Measurements from ENCODE around the gene FAM184A. TPM values are rescaled to one million over a fixed set of nuclear protein-coding genes. Genes with fewer than 3 reads are reported as not detected.

FAM184A gene
- total RNA-seq, 3 donors from 2014 or later: 7.0 to 12.8 (median 7.5) TPM

- Histone ChIP-seq H3K27ac (no peak overlapping the region), H3K27me3 (no peaks in the 10 kb centered on the region), H3K9me3 (no peaks in the 10 kb centered on the region), H3K36me3 (no peaks in the 10 kb centered on the region), H3K4me3 (no peak overlapping the region), H3K4me1 (no peaks in the 10 kb centered on the region)
- intact Hi-C loops (cut with DNase I; ENCODE audit: low total_unique reads): no loop called here
- TF ChIP-seq POLR2A (IDR thresholded peaks at IDR 0.05) (no peak), POLR2AphosphoS5 (IDR thresholded peaks at IDR 0.05) (no peak)
- TF ChIP-seq, protein P1, sequence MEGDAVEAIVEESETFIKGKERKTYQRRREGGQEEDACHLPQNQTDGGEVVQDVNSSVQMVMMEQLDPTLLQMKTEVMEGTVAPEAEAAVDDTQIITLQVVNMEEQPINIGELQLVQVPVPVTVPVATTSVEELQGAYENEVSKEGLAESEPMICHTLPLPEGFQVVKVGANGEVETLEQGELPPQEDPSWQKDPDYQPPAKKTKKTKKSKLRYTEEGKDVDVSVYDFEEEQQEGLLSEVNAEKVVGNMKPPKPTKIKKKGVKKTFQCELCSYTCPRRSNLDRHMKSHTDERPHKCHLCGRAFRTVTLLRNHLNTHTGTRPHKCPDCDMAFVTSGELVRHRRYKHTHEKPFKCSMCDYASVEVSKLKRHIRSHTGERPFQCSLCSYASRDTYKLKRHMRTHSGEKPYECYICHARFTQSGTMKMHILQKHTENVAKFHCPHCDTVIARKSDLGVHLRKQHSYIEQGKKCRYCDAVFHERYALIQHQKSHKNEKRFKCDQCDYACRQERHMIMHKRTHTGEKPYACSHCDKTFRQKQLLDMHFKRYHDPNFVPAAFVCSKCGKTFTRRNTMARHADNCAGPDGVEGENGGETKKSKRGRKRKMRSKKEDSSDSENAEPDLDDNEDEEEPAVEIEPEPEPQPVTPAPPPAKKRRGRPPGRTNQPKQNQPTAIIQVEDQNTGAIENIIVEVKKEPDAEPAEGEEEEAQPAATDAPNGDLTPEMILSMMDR (IDR thresholded peaks at IDR 0.05): no peak
- DNase-seq (ENCODE audit: low spot score in 2 of 2): no peak
These were observed 157.4 kb downstream of the FAM184A start for GRCh38 chr6:118921084-118921483.

GRCh38 chr6:118918329-118918725, 160.1 kb downstream of the FAM184A start:
- H3K27ac ChIP-seq: no peak overlapping the region
- no peak for DNase-seq (ENCODE audit: low spot score in 2 of 2)
- TF ChIP-seq POLR2A (IDR thresholded peaks at IDR 0.05): no peak
- TF ChIP-seq POLR2AphosphoS5 (IDR thresholded peaks at IDR 0.05): no peak
- TF ChIP-seq, protein P1 (IDR thresholded peaks at IDR 0.05): no peak
- H3K4me3 ChIP-seq: no peak overlapping the region
- no peaks in the 10 kb centered on the region for H3K36me3 ChIP-seq
- no peaks in the 10 kb centered on the region for H3K27me3 ChIP-seq
- H3K4me1 ChIP-seq: no peaks in the 10 kb centered on the region
- H3K9me3 ChIP-seq: no peaks in the 10 kb centered on the region
- intact Hi-C loops (cut with DNase I; ENCODE audit: low total_unique reads): no loop called here

GRCh38 chr6:118917546-118918328, 160.7 kb downstream of the FAM184A start:
- Histone ChIP-seq H3K36me3 (no peaks in the 10 kb centered on the region), H3K27me3 (no peaks in the 10 kb centered on the region), H3K9me3 (no peaks in the 10 kb centered on the region), H3K27ac (no peak overlapping the region), H3K4me3 (no peak overlapping the region), H3K4me1 (no peaks in the 10 kb centered on the region)
- intact Hi-C loops (cut with DNase I; ENCODE audit: low total_unique reads): no loop called here
- TF ChIP-seq, protein P1 (IDR thresholded peaks at IDR 0.05): no peak
- TF ChIP-seq POLR2AphosphoS5 (IDR thresholded peaks at IDR 0.05): no peak
- TF ChIP-seq POLR2A (IDR thresholded peaks at IDR 0.05): no peak
- DNase-seq (ENCODE audit: low spot score in 2 of 2): no peak

GRCh38 chr6:118914598-118914997, 163.9 kb downstream of the FAM184A start:
- Histone ChIP-seq H3K4me3 (no peak overlapping the region), H3K27me3 (no peaks in the 10 kb centered on the region), H3K36me3 (no peaks in the 10 kb centered on the region), H3K4me1 (no peaks in the 10 kb centered on the region), H3K9me3 (no peaks in the 10 kb centered on the region), H3K27ac (no peak overlapping the region)
- intact Hi-C loops (cut with DNase I; ENCODE audit: low total_unique reads): no loop called here
- TF ChIP-seq POLR2AphosphoS5 (IDR thresholded peaks at IDR 0.05) (no peak), POLR2A (IDR thresholded peaks at IDR 0.05) (no peak)
- TF ChIP-seq, protein P1 (IDR thresholded peaks at IDR 0.05): no peak
- DNase-seq (ENCODE audit: low spot score in 2 of 2): no peak

DNA sequence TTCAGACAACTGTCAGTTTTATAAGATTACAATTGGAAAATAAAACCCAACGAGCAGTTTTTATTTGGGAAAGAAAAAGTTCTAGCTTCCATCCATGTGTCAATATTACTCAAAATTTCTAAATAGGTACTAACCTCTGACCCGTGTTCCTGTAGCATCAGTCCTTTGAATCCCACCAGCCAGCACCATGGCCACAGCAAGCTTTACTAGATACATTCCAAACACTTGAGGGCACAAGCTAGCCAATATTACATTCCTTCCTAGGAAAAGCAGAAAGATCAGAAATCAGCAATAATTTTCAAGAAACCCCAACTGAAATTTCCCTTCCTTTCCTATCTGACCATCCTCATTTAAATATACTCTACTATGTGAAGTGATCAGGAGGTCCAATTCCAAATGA, 165.3 kb downstream of the FAM184A start:
- Histone ChIP-seq H3K4me3 (no peak overlapping the region), H3K27me3 (no peaks in the 10 kb centered on the region), H3K4me1 (no peaks in the 10 kb centered on the region), H3K27ac (no peak overlapping the region), H3K9me3 (no peaks in the 10 kb centered on the region), H3K36me3 (peaks cover 6% of the 10 kb centered on the region)
- intact Hi-C loops (cut with DNase I; ENCODE audit: low total_unique reads): no loop called here
- TF ChIP-seq POLR2A (IDR thresholded peaks at IDR 0.05) (no peak), POLR2AphosphoS5 (IDR thresholded peaks at IDR 0.05) (no peak)
- TF ChIP-seq, protein P1 (IDR thresholded peaks at IDR 0.05): no peak
- no peak for DNase-seq (ENCODE audit: low spot score in 2 of 2)

Data from breast epithelium (tissue), 4 donors.